Effector memory CD4-positive, alpha-beta T cell (primary cell): ENCODE results near the gene ZBTB46.

Experiments used
- DNase-seq, 3 donors: peaks; one replicate each; pipeline ENCODE4 v3.0.0-alpha.2; 2020
- H3K27ac ChIP-seq: 2 replicates; pipeline ENCODE4 v1.7.0; 2013; ENCODE audit warnings: mild to moderate bottlenecking, low read length, moderate library complexity; ENCODE audit not compliant: insufficient read depth, poor library complexity, severe bottlenecking
- H3K27me3 ChIP-seq: replicated peaks from 2 replicates; pipeline ENCODE4 v1.7.0; 2013; ENCODE audit warnings: mild to moderate bottlenecking, low read length; ENCODE audit not compliant: insufficient read depth, control insufficient read depth, poor library complexity, severe bottlenecking
- H3K36me3 ChIP-seq: 2 replicates; pipeline ENCODE4 v1.7.0; 2013; ENCODE audit warnings: mild to moderate bottlenecking, low read length, moderate library complexity; ENCODE audit not compliant: control insufficient read depth, insufficient read depth
- H3K4me1 ChIP-seq: 2 replicates; pipeline ENCODE4 v1.7.0; 2013; ENCODE audit warnings: low read length, mild to moderate bottlenecking; ENCODE audit not compliant: control insufficient read depth, insufficient read depth, poor library complexity, severe bottlenecking
- H3K4me3 ChIP-seq: 2 replicates; pipeline ENCODE4 v1.7.0; 2013; ENCODE audit warnings: low read length, low read depth, mild to moderate bottlenecking; ENCODE audit not compliant: insufficient read depth, poor library complexity, severe bottlenecking
- H3K9me3 ChIP-seq: 2 replicates; pipeline ENCODE4 v1.7.0; 2013; ENCODE audit warnings: mild to moderate bottlenecking, low read length, moderate library complexity; ENCODE audit not compliant: control insufficient read depth

Gene ZBTB46

DNA sequence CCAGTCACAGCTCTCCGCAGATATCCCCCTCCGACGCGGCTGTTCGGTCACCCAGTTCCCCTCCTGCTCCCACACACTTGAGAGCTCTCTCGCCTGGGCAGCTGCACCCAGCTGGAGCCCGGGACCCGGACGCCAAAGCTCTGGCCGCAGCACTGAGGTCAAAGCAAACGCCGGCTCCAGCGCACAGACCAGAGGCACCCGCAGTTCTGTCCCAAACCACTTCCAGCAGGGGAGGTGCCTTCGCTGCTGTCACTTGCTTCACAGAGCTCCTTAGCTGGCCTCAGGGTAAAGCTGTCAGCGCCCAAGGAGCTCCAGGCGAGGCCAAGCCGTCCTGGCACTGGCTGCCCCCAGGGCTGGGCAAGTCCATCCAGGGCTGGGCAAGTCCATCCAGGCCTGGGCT, 63.6 kb downstream of the ZBTB46 start:
- Histone ChIP-seq H3K9me3 (no peaks in the 10 kb centered on the region), H3K27ac (no peak overlapping the region), H3K36me3 (no peaks in the 10 kb centered on the region), H3K4me1 (no peaks in the 10 kb centered on the region), H3K4me3 (no peak overlapping the region), H3K27me3 (no peaks in the 10 kb centered on the region)
- DNase-seq, result no peak

DNA sequence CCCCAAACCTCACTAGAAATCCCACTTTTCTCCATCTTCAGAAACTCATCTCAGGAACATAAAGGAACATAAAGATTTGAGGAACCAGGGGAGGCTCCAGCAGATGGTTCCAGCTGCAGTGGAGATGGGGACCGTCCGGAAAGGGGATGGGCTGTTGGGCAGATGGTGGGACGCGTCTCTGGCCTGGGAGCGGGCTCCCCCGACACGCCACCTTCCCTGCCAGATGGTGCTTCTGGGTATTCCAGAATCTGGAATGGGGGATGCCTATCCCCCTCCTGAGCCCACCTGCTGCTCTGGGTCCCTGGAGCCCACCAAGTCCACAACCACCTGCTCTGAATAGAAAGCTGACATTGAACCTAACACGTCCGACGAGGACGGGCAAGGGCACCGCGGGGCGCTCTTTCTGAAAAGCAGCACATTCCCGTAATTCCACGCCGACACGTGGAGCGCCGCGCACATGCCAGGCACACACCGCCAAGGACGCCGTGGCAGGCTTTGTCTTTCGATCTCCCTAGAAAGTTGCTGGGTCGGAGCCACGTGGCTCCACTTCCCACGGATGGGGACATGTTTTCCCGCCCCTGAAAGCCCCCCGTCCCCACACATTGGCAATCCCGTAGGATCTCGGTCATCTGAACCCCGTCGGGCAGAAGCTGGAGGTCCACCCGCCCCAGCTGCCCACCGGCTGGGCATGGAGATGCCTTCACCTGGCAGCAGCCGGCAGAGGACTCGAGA, 64.2 kb downstream of the ZBTB46 start:
- H3K36me3 ChIP-seq, result no peaks in the 10 kb centered on the region
- H3K4me3 ChIP-seq, result no peak overlapping the region
- H3K4me1 ChIP-seq, result no peaks in the 10 kb centered on the region
- H3K27me3 ChIP-seq, result no peaks in the 10 kb centered on the region
- DNase-seq, result no peak
- no peaks in the 10 kb centered on the region for H3K9me3 ChIP-seq
- H3K27ac ChIP-seq, result no peak overlapping the region

DNA sequence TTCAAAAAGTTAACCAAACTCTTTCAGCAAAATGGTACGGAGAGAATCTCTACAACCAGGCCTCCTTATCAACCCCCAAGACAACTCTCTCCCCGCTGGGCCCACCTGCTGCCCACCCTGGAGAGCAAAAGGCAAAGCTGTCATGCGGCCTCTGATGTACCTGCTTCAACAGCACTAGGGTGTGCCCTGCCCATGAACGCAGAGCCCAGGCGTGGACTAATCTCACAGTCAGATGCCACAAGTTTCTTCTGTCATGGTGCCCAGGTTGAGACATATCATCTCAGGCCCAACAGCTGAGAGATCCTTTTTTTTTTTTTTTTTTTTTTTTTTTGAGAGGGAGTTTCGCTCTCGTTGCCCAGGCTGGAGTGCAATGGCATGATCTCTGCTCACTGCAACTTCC, 65.2 kb downstream of the ZBTB46 start:
- Histone ChIP-seq H3K9me3 (no peaks in the 10 kb centered on the region), H3K36me3 (no peaks in the 10 kb centered on the region), H3K27ac (no peak overlapping the region), H3K4me1 (no peaks in the 10 kb centered on the region), H3K27me3 (no peaks in the 10 kb centered on the region), H3K4me3 (no peak overlapping the region)
- no peak for DNase-seq

- Histone ChIP-seq H3K4me3 (no peak overlapping the region), H3K9me3 (no peaks in the 10 kb centered on the region), H3K4me1 (no peaks in the 10 kb centered on the region), H3K36me3 (no peaks in the 10 kb centered on the region), H3K27me3 (no peaks in the 10 kb centered on the region), H3K27ac (no peak overlapping the region)
- no peak for DNase-seq
These were observed 65.8 kb downstream of the ZBTB46 start for GRCh38 chr20:63765082-63765873.

DNA sequence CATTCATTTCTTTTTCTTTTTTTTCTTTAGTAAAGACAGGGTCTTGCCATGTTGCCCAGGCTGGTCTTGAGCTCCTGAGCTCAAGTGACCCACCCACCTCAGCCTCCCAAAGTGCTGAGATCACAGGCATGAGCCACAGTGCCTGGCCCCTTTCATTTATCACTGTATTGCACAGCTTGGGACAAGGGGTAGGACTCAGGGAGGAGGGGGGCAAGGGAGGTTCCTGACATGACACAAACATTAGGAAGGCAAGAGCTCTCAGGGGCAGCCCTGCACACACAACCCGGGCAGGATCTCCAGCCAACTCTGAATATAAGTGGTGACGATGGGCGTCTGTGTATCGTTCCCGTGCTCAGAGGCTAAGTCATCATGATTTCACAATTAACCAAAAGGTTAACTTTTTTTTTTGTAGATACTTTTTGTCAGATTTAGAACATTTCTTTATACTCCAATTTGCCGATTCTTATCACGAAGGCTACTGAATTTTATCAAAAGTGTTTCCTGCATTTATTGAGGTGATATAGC, 71.6 kb downstream of the ZBTB46 start:
- Histone ChIP-seq H3K4me3 (no peak overlapping the region), H3K27me3 (no peaks in the 10 kb centered on the region), H3K9me3 (no peaks in the 10 kb centered on the region), H3K27ac (no peak overlapping the region), H3K36me3 (no peaks in the 10 kb centered on the region), H3K4me1 (no peaks in the 10 kb centered on the region)
- DNase-seq, result no peak

GRCh38 chr20:63758152-63758551, 72.9 kb downstream of the ZBTB46 start:
- H3K27me3 ChIP-seq, result no peaks in the 10 kb centered on the region
- DNase-seq, result no peak
- no peaks in the 10 kb centered on the region for H3K36me3 ChIP-seq
- no peak overlapping the region for H3K27ac ChIP-seq
- no peak overlapping the region for H3K4me3 ChIP-seq
- H3K9me3 ChIP-seq, result no peaks in the 10 kb centered on the region
- H3K4me1 ChIP-seq, result no peaks in the 10 kb centered on the region

GRCh38 chr20:63756648-63756991, 74.4 kb downstream of the ZBTB46 start:
- no peak overlapping the region for H3K4me3 ChIP-seq
- H3K27ac ChIP-seq, result no peak overlapping the region
- H3K36me3 ChIP-seq, result no peaks in the 10 kb centered on the region
- H3K9me3 ChIP-seq, result no peaks in the 10 kb centered on the region
- peaks cover 5% of the 10 kb centered on the region for H3K4me1 ChIP-seq
- no peaks in the 10 kb centered on the region for H3K27me3 ChIP-seq
- no peak for DNase-seq

DNA sequence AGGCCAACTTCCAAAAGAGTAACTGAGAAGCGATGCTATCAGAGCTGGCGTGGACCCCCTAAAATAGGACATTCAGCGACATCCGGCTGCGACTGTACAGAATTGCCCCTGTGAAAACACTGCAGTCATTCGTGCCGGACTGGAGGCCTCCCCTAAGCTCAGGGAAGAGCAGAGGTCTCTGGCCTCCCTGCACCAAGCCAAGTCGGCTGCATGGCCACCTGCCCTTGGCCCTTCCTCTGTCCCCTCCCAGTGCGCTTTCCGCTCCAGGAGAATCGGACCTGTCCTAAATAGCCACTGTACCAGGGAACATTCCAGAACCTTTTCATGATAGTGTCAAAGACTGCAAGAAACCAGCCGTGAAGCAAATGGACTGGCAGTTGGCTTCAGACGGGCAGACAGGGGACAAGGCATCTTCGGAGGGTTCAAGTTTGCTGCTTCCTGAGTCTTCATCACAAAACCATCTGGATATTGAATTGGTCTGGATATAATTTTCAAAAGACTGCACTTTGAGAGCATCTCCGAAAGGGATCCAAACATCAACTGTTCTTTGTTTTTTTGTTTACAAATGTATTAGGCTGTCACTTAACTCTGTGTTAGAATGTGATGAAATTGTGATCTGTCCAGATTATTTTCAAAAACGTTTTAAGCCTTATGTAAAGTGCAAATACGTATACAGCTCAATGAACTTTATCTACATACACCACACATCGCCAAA, 75.0 kb downstream of the ZBTB46 start:
- H3K4me1 ChIP-seq, result peaks cover 10% of the 10 kb centered on the region
- no peak overlapping the region for H3K4me3 ChIP-seq

DNA sequence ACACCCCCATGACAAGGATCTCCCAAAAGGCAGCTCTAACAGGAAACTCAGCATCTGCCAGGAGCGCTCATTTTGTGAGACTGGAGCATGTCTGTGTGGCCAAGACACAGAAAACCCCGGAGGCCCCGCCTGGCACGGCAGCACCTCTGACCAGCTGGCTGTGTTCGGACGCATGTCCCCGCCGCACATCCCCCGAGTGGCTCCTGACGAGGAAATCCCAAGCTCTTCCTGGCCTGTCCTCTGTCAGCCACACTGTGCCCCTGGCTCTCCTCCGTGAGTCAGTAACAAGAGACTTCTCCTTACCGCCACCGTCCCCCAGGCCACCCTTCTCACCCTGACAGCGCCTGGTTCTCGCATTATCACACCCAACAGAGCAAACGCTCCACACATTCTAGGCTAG, 77.1 kb downstream of the ZBTB46 start:
- peaks cover 24% of the 10 kb centered on the region for H3K4me1 ChIP-seq
- H3K36me3 ChIP-seq, result no peaks in the 10 kb centered on the region
- DNase-seq, result no peak
- H3K27ac ChIP-seq, result no peak overlapping the region
- H3K4me3 ChIP-seq, result no peak overlapping the region
- no peaks in the 10 kb centered on the region for H3K27me3 ChIP-seq
- H3K9me3 ChIP-seq, result no peaks in the 10 kb centered on the region

More for the DNA sequence above, 75.0 kb downstream of the ZBTB46 start:
- no peak for DNase-seq
- Histone ChIP-seq H3K9me3 (no peaks in the 10 kb centered on the region), H3K27ac (no peak overlapping the region), H3K27me3 (no peaks in the 10 kb centered on the region), H3K36me3 (no peaks in the 10 kb centered on the region)

DNA sequence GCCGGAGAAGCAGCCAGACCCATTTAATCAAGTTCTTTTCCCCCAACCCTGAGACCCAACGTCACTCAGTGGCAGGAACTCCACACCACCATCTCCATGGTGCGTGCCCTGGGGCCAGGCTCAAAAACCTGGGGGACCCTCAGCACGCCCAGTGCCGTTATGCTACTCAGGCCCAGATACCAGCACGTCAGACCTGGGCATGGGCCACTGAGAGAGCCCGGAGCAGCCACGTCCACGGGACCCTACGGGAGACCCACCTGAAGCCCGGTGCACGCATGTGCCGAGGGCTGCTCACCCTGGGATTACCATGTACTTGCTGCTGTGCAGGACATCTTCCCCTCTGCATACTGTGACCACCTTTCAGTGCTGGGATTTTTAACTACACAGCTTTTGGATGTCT, 77.7 kb downstream of the ZBTB46 start:
- H3K9me3 ChIP-seq, result no peaks in the 10 kb centered on the region
- no peak overlapping the region for H3K27ac ChIP-seq
- no peak for DNase-seq
- no peak overlapping the region for H3K4me3 ChIP-seq
- peaks cover 24% of the 10 kb centered on the region for H3K4me1 ChIP-seq
- H3K36me3 ChIP-seq, result no peaks in the 10 kb centered on the region
- H3K27me3 ChIP-seq, result no peaks in the 10 kb centered on the region
